B cell (primary cell): ENCODE results near the gene LYSMD2.

Experiments
- CTCF ChIP-seq: fragments of 200-600 bp; IDR thresholded peaks from one replicate; pipeline ENCODE4 v1.8.0; 2022; ENCODE audit warnings: antibody characterized with exemption, mild to moderate bottlenecking
- EZH2 ChIP-seq: IDR thresholded peaks from 2 replicates; pipeline ENCODE4 v1.6.1; 2012; ENCODE audit warnings: borderline replicate concordance, low read depth, mild to moderate bottlenecking, moderate library complexity, low read length; ENCODE audit not compliant: insufficient read depth, poor library complexity, severe bottlenecking

DNA sequence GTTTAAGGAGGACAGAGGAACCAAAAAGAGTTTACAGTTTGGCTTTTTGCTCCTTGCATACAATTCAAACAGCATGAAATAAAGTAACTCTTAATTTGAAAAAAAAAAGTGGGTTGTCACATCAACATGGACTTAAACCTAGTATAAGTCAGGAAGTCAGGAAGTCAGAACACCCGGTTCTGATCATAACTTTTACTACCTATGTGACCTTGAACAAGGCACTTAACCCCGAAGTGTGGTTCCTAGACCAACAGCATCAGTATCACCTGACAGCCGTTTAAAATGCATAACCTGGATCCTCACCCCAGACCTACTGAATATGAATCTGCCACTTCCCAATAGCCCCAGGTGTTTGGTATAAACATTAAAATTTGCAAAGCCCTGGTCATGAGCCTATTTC, 18.7 kb downstream of the LYSMD2 start:
- TF ChIP-seq CTCF (no peak), EZH2 (no peak)
